Measurements from ENCODE around the gene RLBP1. TPM values are rescaled to one million over a fixed set of nuclear protein-coding genes. Genes with fewer than 3 reads are reported as not detected.
A peak's percentile ranks its signal among the peaks of the same experiment; 100 is the strongest.

Gene RLBP1
- total and polyA plus RNA-seq, 2 of the 4 experiments (the other 2 are of a cell fraction) = not detected

DNA sequence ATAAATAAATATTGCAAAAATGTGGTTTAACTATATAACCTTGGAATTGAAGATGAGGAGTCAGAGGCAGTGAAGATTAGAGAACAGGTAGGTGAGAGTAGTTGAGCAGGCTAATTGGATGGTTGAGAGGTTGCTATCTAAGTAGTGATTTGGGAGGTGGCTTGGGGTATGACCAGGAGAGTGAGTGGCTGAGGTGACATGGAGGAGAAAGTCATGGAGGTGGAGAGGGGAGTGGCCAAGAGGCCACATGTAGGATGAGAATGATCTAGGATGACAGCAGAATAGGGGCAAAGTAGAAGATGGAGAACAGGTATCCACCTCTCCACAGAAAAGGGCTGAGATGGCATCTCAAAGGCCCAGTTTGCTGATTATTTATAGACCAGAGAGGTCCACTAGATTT, 10.5 kb upstream of the RLBP1 start:
- no peak overlapping the region for H2AFZ ChIP-seq (replicated peaks; ENCODE audit: low read length, poor library complexity)
- POLR2A ChIA-PET (ENCODE audit: unreplicated experiment) = no interaction called here
- H3K4me2 ChIP-seq (ENCODE audit: low read depth, low read length) = no peak overlapping the region
- H3K27ac ChIP-seq (ENCODE audit: insufficient read depth, low read length) = no peak overlapping the region
- no peaks in the 10 kb centered on the region for H4K20me1 ChIP-seq (ENCODE audit: insufficient read depth, low read length)
- no peak for TF ChIP-seq CEBPB (IDR thresholded peaks at IDR 0.05; ENCODE audit: low read depth, low read length)
- TF ChIP-seq, protein P1, sequence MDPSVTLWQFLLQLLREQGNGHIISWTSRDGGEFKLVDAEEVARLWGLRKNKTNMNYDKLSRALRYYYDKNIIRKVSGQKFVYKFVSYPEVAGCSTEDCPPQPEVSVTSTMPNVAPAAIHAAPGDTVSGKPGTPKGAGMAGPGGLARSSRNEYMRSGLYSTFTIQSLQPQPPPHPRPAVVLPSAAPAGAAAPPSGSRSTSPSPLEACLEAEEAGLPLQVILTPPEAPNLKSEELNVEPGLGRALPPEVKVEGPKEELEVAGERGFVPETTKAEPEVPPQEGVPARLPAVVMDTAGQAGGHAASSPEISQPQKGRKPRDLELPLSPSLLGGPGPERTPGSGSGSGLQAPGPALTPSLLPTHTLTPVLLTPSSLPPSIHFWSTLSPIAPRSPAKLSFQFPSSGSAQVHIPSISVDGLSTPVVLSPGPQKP (IDR thresholded peaks at IDR 0.05; ENCODE audit: borderline replicate concordance, low read depth, low read length) = no peak
- no peak for TF ChIP-seq POLR2A (IDR thresholded peaks at IDR 0.05; ENCODE audit: low read depth, low read length)
- TF ChIP-seq, protein P2, sequence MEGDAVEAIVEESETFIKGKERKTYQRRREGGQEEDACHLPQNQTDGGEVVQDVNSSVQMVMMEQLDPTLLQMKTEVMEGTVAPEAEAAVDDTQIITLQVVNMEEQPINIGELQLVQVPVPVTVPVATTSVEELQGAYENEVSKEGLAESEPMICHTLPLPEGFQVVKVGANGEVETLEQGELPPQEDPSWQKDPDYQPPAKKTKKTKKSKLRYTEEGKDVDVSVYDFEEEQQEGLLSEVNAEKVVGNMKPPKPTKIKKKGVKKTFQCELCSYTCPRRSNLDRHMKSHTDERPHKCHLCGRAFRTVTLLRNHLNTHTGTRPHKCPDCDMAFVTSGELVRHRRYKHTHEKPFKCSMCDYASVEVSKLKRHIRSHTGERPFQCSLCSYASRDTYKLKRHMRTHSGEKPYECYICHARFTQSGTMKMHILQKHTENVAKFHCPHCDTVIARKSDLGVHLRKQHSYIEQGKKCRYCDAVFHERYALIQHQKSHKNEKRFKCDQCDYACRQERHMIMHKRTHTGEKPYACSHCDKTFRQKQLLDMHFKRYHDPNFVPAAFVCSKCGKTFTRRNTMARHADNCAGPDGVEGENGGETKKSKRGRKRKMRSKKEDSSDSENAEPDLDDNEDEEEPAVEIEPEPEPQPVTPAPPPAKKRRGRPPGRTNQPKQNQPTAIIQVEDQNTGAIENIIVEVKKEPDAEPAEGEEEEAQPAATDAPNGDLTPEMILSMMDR (conservative IDR thresholded peaks at IDR 0.05; ENCODE audit: low read depth, low read length) = no peak
- H3K9me3 ChIP-seq (ENCODE audit: control insufficient read depth, insufficient read depth, low read length) = no peaks in the 10 kb centered on the region
- no peak overlapping the region for H4K8ac ChIP-seq (ENCODE audit: low read depth in 2 of 2, low read length in 2 of 2)
- no peaks in the 10 kb centered on the region; the same call in 1 of the 2 replicates for H3K9me1 ChIP-seq (ENCODE audit: insufficient read depth, low read length)
- no TSS peak for BruUV-seq (replicated peaks)
- CTCF ChIA-PET = no interaction called here
- H2BK120ac ChIP-seq (ENCODE audit: low read depth, low read length) = peak overlapping the region; percentile 40; the same call in 1 of the 2 replicates
- H3K23ac ChIP-seq (ENCODE audit: low read depth, low read length) = no peak overlapping the region
- H3K9ac ChIP-seq (ENCODE audit: low read depth, low read length) = no peak overlapping the region
- peaks cover 6% of the 10 kb centered on the region; the same call in 1 of the 2 replicates for H3K4me1 ChIP-seq (ENCODE audit: control insufficient read depth, insufficient read depth, low read length)
- 0 out of 2 replicates have a peak overlapping the region, but pooled peaks have one; percentile 5 for H3K4ac ChIP-seq (ENCODE audit: low read depth, low read length)
- H3K27me3 ChIP-seq (ENCODE audit: control insufficient read depth, insufficient read depth, low read length) = peaks cover 2% of the 10 kb centered on the region; the same call in 1 of the 2 replicates
- H2AK5ac ChIP-seq (ENCODE audit: low read depth, low read length) = no peak overlapping the region; the same call in 1 of the 2 replicates
- H4K5ac ChIP-seq (ENCODE audit: low read depth, low read length) = no peak overlapping the region
- no peak overlapping the region for H2AK9ac ChIP-seq (replicated peaks; ENCODE audit: low read depth, low read length, poor library complexity)
- dilution Hi-C loops (cut with HindIII; ENCODE audit: low sequenced_read_pairs, unreplicated experiment) = no loop called here
- no peak overlapping the region; the same call in 1 of the 2 replicates for H2BK20ac ChIP-seq (ENCODE audit: low read depth, low read length)
- H3K18ac ChIP-seq (ENCODE audit: low read depth, low read length) = no peak overlapping the region
- ATAC-seq (ENCODE audit: low read depth) = no peak
- in situ Hi-C loops (cut with MboI; ENCODE audit: low sequenced_read_pairs) = no loop called here
- H3K36me3 ChIP-seq (ENCODE audit: control insufficient read depth, insufficient read depth, low read length) = no peaks in the 10 kb centered on the region
- no peak overlapping the region for H3K4me3 ChIP-seq (ENCODE audit: insufficient read depth, low read depth, low read length)
- intact Hi-C loops (cut with micrococcal nuclease) = no loop called here
- no peak overlapping the region for H3K56ac ChIP-seq (ENCODE audit: extremely low read depth, insufficient read depth, low read length)
- H4K91ac ChIP-seq (ENCODE audit: insufficient read depth, low read depth, low read length) = no peak overlapping the region
- no peak for DNase-seq
- no peak overlapping the region for H2BK15ac ChIP-seq (ENCODE audit: low read depth, low read length)
- H3K14ac ChIP-seq (replicated peaks; ENCODE audit: low read depth, low read length) = no peak overlapping the region; the same call in 1 of the 2 replicates
- H2BK5ac ChIP-seq (ENCODE audit: low read depth, low read length, poor library complexity, severe bottlenecking) = no peak overlapping the region
- H3K79me1 ChIP-seq (ENCODE audit: low read depth in 1 of 2, low read length in 2 of 2) = no peaks in the 10 kb centered on the region
